AG09319 (cell line): ENCODE data around the gene LAIR1.

ENCODE experiments used
- DNase-seq: peaks from one replicate; pipeline ENCODE4 v3.0.0-alpha.2; 2010; ENCODE audit warnings: low read depth; ENCODE audit errors: extremely low read depth
- TF ChIP-seq, protein P1 (sequence below): IDR thresholded peaks from 2 replicates; pipeline ENCODE4 v1.5.1; 2011; ENCODE audit warnings: low read depth, mild to moderate bottlenecking, inconsistent platforms, low read length, moderate library complexity

Gene LAIR1

DNA sequence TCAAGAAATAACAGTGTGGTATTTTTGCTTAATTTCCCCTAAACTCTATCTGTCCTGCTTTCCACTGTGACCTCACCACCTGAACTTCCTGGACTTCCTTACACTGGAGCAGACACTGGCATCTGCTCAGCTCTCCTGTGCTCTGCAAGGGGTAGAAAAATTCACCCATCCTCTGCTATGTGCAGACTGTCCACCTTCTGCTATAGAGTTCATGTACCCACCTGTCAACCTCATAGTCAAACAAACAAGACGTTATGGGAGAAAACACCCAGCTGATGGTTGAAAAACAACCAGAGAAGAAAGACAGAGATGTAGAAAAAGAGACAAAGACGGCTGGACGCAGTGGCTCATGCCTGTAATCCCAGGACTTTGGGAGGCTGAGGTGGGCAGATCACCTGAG lies 12.2 kb downstream of the LAIR1 start:
- TF ChIP-seq, protein P1, sequence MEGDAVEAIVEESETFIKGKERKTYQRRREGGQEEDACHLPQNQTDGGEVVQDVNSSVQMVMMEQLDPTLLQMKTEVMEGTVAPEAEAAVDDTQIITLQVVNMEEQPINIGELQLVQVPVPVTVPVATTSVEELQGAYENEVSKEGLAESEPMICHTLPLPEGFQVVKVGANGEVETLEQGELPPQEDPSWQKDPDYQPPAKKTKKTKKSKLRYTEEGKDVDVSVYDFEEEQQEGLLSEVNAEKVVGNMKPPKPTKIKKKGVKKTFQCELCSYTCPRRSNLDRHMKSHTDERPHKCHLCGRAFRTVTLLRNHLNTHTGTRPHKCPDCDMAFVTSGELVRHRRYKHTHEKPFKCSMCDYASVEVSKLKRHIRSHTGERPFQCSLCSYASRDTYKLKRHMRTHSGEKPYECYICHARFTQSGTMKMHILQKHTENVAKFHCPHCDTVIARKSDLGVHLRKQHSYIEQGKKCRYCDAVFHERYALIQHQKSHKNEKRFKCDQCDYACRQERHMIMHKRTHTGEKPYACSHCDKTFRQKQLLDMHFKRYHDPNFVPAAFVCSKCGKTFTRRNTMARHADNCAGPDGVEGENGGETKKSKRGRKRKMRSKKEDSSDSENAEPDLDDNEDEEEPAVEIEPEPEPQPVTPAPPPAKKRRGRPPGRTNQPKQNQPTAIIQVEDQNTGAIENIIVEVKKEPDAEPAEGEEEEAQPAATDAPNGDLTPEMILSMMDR: no peak
- no peak for DNase-seq

DNA sequence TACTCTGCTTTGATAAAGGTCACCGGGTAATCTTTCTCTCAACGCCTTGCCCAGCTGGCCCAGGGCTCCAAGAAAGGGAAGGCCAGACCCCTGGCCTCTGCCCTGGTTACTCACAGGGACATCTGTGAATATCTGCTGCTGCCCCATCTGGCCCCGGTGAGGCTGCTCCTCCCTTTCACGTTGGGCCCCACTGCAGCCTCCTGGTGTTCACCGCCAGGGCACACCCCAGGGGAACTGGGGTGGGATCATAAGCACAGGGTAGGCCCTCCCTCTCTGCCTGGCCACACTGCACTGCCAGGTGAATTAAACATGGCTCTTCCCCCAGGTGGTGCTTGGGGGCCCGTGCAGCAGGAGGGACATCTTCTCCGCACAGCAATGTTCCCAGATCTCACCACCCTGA lies 12.7 kb downstream of the LAIR1 start:
- TF ChIP-seq, protein P1: no peak
- no peak for DNase-seq

GRCh38 chr19:54351474-54351873 lies 13.3 kb downstream of the LAIR1 start:
- no peak for DNase-seq
- TF ChIP-seq, protein P1: no peak

DNA sequence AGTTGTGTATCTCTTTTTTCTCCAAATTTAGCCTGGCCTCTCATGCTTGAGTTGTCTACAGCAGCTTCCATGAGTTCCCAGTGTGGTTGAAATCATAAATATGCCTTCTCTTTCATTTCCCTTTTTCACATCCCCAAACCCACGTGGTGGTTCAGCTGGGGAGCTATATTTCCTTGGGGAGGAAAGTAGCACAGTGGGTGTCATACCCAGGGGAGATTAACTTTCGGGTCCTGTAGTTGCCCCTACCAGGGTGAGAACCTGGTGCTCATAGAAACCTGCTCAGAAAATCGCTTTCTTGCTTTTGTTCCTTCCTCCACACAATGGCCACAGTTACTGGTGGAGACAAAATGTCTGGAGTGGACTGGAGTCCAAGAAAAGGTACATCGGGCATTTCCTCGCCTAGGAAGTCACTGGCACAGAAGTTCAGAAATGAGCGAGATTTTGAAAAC lies 18.8 kb downstream of the LAIR1 start:
- TF ChIP-seq, protein P1: no peak
- no peak for DNase-seq

DNA sequence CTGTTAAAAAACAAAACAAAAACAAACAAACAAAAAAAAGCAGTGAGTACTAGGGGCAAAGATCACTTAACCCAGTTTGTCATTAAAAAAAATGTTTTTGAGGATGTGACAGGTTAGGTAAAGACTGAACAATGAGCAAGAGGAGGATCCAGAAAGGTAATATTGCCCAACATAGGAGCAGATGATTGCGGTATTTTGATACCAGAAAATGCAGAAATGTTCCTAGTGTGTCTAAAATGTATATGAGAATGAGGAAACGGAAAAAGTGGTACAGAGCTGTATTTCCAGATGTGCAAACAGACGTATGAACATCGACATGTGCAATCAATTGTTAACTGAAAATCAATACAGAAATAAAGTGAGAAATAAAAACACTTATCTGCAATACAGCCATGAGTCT lies 20.9 kb downstream of the LAIR1 start:
- DNase-seq: no peak
- TF ChIP-seq, protein P1: no peak

GRCh38 chr19:54341295-54341694 lies 23.4 kb downstream of the LAIR1 start:
- TF ChIP-seq, protein P1: no peak
- no peak for DNase-seq

DNA sequence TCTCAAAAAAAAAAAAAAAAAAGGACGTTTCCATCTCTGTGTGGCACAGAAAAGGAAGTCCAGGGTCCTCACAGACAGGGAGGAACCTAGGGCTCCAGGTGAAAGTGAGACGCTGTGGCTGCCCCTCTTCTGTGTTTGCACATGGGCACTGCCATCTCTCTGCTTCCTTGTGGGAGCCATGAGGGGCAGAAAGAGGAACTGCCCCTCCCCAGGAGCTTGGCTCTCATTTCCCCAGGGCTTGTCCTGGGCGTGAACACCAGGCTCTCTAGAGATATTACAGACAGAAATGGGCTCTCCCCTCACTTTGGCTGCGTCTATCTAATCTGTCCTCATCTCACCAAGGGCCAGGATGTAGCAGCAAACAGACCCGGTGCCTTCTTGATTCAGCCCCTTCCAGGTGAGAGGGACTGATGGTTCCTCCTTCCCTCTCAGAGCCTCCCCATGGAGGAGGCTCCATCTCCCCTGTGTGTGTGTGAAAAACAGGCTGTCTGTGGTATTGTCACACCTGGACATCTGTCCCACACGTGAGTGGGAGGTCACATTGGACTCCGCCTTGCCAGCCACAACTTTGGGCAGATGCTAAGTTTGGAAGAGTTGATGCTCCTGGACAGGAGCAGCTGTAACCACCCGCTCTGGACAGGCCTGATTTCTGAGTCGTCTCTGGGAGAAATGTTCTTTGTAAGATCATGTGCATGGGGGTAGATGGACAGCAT lies 24.9 kb downstream of the LAIR1 start:
- no peak for DNase-seq
- TF ChIP-seq, protein P1: no peak
